NCI-H1048 (cell line): ENCODE results near the gene FAM107B.

Experiments
- DNase-seq: peaks from one replicate; lab custom pipeline; 2025; lab: John Stamatoyannopoulos, UW

Gene FAM107B

DNA sequence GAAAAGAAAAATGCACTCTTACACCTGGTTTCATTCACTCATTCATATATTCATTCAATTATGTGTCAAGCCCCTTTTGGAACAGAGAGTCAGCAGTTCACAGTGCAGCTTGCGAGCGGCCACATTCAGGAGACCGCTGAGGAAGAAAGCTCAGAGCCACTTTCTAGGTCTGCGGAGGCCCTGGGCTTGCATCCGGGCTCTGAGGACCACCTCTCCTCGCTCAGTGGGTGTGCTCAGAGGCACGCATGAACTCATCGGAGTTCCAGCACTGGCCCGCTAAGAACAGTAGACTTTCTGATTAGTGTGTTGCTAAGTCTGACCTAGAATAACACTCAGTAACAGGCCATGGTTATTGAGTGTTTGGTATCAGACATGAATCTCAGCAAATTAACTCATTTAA lies 1.8 kb upstream of the FAM107B start:
- DNase-seq = no peak

DNA sequence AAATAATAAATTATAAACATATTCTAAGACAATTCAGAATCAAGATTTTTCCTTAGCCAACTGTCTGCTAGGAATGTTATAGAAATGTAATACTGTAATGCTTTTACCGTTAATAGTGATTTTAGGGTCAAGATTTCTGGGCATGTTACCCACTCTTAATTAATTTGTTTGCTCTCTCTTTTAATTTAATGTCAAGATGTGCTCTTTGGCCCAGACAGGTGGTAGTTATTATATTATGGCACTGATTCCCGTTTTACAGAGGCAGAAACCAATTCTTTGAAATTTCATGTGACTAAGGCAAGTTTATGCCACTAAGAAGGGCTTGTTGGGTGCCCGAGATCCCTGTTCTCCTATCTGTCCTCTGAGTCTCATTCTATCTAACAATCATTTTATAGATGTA lies 959 bp upstream of the FAM107B start:
- no peak for DNase-seq

DNA sequence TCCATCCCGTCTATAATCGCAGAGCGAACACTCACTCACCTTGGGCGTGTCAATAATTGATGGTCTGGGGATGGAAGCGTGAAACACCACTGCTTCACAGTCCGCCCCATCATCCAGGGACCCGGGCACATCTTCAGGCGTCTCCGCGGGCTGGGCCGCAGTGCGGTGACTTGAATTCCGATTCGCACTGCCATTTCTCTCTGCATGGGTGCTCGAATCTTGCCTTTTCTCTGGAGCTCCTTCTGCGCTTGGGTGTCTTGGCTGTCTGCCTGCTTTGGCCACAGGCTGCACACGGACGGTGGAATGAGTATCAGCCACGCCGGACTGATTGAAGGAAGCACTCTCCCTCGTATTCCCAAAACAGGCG lies 500 bp downstream of the FAM107B start:
- DNase-seq = no peak

DNA sequence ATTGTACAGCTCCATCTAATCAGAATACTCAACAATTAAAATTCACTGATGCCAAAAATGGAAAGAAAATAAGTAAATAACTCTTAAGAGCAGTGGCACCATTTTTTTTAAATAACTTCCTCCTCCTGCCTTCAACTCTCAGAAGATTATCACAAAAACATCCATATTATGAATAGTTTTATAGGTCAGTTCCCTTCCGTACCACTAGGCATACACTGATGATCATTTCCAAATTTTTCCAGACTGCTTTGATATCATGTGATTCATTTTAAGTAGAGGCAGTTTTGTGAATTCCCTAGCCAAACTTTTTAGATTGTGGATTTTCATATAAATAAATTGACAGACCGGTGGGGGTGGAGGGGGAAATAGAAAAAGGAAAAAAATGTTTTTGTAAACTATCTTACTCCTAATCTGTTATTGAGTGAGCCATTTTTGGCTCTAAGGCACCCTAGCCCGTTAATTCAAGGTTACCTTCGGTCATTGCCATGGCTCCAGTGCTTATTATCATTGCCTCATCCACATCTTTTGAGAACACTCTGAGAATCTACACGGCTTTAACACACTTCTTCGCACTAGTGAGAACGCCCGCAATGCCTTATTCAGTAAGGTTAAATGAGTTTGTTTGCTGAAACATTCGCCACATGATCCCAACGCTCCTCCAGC lies 1.0 kb downstream of the FAM107B start:
- no peak for DNase-seq

DNA sequence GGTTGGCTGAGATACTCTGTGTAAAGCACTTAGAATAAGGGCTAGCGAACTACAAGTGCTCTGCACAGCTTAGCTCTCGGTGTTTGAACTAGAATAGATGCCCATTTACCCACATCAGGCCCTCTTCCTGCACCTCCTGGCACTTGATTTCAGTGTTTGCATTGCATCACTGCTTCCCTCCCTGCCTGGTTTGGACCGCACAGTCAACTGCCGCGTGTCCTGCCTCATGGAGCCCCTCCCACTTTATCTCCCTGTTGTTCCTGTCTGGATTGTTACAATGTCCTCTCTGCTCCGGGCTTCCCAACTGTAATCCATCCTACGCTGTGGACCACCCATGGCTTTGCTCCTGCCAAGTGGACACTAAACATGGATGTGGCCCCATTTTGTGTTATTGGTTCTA lies 2.3 kb downstream of the FAM107B start:
- no peak for DNase-seq

DNA sequence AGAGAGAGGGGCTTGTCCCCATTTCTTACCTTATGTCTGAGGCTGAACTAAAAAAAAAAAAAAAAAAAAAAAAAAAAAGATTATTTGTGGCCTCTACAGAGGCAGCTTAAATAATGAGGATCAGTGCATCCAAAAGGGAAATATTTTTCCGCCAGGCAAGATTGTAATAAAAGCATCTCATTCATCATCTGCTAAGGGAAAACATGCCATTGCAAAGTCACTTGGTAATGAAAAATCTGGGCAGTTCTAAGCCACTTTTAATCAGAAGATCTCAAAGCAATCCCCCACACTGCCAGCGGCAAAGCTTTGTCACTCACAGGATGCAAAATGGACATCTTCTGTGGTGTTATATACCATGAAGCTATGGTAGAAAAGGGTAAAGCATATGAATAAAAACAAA lies 3.8 kb downstream of the FAM107B start:
- no peak for DNase-seq

DNA sequence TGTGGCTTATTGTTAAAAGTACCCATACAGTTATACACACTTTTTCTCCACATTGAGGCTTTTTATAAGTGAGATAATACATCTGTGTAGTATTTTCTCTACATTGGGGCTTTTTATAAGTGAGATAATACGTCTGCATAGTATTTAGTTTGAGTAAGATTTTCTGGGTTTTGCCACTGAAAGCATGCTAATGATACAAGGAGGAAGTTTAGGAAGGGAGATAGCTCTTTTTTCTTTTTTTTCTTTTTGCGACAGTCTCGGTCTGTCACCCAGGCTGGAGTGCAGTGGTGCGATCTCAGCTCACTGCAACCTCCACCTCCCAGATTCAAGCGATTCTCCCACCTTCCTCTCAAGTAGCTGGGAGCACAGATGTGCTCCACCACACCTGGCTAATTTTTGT lies 13.3 kb downstream of the FAM107B start:
- DNase-seq = no peak

DNA sequence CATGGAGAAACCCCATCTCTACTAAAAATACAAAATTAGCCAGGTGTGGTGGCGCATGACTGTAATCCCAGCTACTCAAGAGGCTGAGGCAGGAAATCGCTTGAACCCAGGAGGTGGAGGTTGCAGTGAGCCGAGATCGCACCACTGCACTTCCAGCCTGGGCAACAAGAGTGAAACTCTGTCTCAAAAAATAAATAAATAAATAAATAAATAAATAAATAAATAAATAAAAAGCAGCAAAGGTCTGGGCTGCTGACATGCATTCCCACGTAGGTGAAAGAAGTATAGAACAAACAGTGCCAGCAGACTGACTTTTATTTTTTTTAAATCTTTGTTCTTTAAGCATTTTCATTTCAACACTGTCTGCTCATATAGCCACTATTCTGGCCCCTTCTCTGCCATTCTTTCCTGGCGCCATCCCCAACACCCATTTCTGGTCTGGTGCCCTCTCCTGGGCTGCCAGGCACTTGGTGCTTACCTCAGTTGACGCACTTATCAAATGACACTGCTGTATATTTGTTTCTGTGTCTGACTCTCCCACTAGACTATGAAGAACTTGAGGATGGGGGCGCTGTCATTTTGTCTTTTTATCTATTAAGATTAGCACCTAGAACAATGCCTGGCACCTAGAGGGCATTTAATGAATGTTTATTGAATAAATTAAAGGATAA lies 15.6 kb downstream of the FAM107B start:
- DNase-seq = no peak

DNA sequence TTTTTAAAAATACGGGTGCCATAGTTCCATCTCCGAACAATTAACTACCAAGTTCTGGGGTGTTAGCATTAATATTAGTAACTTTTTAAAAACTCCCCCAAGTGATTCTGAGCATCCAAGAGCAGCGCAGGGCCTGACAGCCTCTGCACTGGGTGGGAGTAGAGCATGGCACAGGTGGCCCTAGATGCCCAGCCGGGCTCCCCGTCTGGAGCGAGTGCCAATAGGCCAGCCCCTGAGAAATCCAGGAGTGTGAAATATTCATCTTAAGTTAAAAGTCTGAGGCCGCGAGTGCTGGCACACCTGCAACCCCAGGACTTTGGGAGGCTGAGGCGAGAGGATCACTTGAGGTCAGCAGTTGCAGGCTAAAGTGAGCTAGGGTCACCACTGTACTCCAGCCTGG lies 16.2 kb downstream of the FAM107B start:
- no peak for DNase-seq

DNA sequence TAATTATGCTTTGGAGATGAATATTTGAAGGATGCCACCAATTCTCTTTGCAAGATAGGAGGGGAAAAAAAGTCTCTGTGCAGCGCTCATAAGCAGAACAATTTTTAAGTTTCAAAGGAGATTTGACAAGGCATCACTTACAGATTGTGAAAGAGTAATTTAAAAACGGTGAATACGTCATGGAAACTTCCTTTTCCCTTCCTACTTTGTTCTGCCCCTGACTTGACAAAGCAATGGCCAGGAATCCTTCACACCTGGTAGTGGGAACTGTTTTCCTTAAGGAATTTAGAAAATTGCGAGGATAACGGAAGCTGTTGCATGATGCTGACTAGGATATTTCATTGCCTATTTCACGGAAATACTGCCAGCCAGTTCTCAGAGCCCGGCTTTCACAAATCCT lies 16.7 kb downstream of the FAM107B start:
- DNase-seq = no peak

DNA sequence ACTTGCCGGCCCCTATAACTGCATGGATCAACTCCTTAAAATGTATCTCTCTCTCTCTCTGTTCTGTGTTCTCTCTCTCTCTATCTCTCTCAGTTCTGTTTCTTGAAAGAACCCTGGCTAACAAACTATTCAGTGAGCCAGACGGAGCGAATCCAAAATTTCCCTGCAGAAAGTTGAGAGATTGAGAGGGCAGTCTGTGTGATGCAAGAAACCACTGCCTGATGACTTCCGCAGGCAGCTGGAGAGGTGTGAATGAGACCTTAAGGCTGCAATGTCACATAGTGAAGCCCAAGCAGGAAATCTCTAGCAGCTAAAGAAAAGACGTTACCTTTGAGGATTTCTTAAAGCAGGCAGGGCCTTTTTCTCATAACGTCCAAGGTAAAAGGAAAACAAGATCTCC lies 17.3 kb downstream of the FAM107B start:
- no peak for DNase-seq

DNA sequence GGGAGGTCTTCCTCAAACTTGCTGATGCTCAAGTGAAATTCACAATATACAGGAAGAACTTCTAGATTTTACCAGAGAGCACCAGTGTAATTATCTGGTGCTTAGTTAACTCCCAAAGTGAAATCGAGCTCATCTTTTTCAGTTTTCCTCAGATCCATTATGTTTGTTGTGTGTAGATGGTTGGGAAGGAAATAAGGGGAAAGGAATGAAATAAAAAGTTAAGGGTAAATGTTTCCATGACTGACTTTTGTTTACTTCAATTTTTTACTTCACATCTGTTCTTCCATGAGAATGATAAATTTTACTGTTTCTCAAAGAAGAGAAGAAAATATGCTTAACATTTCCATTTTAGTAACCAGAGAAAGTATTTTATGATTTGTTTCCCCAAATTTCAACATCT lies 21.3 kb downstream of the FAM107B start:
- no peak for DNase-seq

DNA sequence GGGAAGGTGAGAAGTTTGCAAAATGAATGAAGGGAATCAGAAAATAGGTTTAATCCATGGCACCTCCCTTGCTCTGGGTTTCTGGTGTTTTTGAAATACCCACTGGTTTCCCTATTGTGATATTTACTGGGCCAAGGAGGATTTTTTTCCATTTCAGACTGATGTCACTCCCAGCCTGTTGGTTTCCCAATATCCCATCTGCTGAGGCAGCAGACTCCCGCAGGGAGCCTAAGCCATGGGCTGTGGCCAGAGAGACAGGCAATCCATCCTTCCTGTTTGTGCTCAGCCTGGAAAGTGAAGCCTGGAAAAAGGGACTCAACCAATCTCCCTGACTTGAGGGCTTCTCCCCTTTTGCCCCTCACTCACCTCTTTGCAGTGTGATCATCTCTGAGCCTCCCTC lies 22.8 kb downstream of the FAM107B start:
- no peak for DNase-seq

DNA sequence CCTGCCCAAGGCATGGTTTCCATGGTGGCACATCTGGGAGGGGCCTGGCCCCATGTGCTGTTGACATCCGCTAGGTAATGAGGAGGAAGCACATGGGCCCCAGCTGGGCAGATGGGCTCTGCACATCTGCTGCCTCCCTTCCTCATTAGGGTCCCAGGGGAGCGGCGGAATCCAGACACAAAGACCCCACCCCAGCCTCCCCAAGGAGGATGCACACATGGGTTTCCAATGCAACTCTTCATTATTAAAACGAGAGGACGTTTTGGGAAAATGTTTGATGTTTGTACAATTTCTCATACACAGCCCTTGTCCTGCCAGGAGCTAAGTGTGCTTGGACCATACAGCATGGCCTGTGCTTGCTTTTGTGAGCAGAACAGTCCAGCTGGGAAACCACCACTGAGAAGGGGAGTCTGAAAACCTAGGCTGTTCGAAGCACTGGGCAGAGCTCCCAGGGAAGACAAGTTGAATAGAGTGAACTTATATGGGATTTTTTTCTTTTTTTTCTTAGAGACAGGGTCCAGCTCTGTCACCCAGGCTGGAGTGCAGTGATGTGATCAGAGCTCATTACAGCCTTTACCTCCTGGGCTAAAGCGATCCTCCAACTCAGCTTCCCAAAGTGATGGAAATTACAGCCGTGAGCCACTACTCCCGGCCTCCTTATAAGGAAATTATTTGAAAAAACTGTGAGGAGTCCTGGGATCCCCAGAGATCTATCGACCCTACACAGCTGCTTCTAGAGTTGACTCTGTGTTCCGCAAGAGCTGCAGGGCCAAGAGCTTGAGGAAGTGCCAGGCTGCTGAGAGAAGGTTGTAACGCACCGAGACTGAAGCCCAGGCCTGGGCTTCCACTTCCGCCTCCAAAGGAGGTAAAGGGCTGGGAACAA lies 23.4 kb downstream of the FAM107B start:
- DNase-seq = no peak

DNA sequence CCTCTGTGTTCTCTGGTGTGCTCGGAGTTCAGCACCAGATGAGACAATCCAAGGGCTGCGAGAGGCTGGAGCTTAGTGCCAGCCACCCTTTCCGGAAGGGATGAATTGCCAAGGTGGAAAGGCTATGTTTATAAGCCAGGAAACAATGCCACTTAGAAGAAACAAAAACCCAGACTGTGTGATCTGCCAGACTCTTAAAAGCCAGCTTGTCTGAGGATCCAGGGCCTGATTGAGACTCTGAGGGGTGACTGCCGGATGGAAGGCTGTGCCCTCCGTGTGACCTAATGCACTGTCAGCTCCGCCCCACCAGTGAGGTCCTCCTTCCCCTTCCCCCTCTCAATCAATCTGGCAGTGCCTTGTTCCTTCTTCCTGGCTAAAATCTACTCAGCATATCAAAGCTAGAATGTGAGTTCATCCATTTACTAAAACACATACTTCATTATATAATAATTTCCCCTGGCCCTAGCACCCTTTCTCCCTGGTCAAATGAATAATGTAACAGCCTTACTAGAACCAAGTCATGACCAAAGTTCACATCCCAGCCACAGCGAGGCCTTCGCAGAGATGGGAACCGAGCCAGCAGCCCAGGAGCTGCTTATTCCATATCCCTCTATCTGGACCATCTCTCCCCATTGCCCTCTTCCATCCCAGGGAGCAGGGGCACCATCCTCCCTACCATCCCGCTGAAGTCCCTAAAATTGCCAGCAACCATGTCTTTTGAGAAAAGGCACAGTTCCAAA lies 25.5 kb downstream of the FAM107B start:
- no peak for DNase-seq

DNA sequence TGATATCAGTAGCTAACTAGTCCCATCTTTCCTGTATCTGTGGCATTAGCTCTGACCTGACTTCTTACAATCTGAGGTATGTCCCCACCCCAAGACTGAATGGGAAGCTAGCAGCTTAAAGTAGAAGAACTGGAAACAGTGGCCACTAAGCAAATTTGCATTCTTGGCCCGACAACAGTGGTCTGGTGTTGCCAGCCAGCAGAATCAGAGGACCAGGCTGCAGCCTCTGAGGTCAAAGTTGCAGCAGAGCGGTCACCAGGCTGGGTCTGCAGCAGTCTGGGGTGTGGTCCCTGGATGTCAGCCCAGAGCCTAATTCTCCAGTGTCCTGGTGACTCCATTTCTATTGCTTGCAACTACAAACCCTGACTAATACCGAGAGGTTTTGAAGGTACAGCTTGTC lies 26.3 kb downstream of the FAM107B start:
- DNase-seq = no peak

DNA sequence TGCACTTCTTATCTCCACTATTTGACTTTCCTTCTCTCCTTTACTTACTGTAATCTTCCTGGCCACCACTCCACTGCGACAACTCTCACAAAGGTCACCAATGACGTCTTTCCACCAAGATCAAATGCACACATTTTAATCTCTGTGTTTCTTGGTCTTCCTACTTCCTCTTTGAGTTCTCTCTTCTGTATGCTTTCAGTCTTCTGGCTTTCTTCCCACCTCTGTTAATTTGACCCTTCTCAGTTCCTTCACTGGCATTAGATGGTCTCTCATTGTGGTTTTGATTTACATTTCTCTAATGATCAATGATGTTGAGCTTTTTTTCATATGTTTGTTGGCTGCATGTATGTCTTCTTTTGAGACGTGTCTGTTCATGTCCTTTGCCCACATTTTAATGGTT lies 31.9 kb downstream of the FAM107B start:
- DNase-seq = no peak

DNA sequence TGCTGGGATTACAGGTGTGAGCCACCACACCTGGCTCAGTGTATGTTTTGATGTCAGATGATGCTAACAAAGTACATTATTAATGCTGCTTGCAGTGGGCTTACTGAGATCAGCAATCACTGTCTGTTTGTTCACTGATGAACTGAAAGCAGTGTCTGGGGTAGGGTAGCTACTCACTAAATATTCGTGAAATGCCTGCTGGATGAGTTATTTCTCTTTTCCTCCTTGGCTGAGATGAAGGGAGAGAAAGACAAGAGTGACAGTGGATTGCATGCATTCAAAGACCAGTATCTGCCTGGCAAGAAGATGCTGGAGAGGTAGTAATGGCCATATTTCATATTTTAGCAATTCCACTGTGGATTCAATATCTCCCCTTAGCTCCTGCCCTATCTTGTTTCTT lies 32.3 kb downstream of the FAM107B start:
- no peak for DNase-seq

DNA sequence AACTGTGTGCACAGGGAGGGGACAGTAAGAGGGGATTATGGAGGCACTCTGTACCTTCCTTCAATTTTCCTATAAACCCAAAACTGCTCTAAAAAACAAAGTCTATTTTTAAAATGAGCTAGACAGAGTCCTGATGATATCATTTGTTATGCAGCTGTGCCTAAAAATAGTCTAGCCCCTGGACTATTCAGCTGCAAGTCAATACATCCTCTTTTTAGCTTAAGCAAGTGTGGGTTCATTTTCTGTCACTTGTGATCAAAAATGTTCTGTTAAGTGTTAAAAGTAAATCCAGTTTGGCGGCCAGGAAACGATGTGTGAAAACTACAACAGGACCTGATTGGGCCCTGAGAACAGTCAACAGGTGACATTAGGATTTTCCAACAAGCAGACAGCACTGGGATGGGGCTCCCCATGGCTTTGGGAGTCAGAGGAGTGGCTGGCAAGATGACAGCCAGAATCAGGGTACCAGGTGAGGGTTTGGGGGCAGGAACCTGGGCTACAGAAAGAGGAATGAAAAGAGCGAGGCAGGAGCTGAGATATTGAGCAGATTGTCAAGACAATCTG lies 33.9 kb downstream of the FAM107B start:
- DNase-seq = no peak

DNA sequence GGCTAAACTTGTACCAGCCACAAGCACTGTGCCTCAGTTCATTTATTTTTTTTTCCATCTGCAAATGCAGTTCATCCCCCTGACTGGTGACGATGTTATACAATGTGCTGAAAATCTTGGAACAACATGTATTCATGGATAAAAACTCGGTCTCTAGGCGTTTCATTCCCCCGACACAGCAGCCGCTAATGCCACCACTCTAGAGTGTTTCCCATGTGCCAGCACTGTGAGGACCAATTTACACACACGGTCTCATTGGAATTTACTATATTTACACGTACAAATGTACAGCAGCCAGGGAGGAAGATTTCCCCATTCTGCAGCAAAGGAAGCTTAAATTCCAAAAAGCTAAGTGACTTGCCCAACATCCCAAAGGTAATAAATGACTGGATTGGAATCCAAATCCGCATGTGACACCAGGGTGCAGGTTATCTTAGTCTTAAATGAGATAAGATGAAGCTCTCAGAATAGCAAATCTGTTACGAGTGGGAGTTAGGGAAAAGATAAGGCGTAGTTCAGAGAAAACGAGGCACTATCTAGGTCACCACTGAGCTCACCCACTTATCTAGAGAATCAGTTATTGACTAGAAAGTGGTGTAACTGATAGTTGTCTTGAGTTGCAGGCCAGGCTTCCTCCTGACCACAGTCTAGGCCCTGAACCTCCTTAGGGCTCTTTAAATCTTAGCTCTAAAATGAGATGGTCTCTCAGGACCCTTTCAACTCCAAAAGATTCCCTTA lies 36.7 kb downstream of the FAM107B start:
- no peak for DNase-seq

DNA sequence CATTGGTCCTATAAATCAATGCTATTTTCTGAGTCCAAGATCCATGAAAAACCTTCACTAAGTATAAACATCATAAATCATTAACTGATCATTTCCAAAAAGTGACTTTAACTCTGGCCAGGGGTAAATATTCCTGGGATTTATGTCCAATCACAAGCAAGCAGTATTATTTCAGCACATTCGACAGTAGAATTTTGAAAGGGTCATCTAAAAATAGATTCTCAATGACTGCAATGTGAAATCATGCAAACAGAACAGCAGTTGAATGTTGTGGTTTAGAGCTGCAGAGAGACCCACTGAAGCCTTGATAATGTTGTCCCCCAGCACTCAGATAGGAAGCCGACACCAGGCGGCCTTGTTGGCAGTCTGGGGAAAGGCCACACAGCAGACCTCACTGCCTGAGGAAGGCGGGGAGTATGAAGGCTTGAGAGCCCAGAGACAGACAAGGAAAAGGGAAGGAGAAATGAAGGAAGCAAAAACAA lies 38.1 kb downstream of the FAM107B start:
- DNase-seq = no peak
